A549 treated with ZK216348 at 1 μM for 4 hours (cell line): ENCODE results near the gene RTP2. TPM values are rescaled to one million over a fixed set of nuclear protein-coding genes. Genes with fewer than 3 reads are reported as not detected.

ENCODE experiments used
- total RNA-seq: library from RNA; stranded (reverse); fragments of 200-300 nt; extraction: Qiagen RNA extraction; gene quantifications from 5 replicates; pipeline ENCODE4 v1.2.3, GENCODE V29; 2022; ENCODE audit warnings: low read depth

Gene RTP2
- not detected in 5 replicates for total RNA-seq

GRCh38 chr3:187702507-187703033, at the start of gene RTP2:
Gene RTP2, minus strand, starts transcription at chr3:187702557. Its CDS starts 429 bp downstream, at chr3:187702128.

GRCh38 chr3:187745201-187746058, 43.1 kb upstream of the RTP2 start, which contains the start of gene BCL6:
Gene BCL6, minus strand, starts transcription at chr3:187745468. Its CDS starts 11,775 bp downstream, at chr3:187733693.

DNA sequence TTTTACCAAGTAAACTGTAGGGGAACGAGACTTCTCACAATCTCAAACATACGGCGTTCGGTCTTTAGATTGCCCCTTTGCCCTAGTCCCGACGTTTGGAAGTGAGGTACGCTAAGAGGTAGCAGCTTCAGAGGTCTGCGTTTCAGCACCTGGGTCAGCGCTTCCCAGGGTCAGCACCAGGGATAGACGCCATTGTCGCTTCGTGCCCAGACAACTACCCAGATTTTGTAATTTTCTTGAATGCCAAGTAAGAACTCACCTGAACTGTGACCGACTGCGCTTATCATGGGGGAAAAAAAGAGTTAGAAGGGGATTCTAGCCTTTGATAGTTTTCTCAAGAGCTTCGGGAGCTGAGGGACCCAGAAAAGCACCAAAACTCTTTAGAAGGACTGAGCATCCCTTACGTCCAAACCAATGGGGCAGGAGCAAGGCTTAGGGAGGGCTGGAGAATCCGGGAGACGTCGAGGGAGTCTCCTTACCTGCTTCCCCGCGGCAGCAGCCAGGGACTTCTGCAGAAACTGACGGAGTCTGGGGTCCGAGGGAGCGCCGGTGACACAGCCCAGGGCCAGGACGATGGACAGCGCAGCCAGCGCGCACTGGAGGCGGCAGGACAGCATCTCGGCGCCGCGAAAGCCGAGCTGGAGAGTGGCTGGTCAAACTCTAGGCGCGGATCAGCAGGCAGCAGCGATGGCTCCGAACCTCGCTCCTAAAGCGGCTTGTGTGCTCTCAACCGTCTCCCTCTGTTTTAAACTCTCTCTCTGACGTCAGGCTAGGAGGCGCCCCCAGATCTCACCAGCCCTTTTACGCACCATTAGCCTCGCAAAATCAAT, 32.5 kb downstream of the RTP2 start, which contains the start of gene SST:
TSS of gene SST (minus strand) at position 720 of the 830 bp plus-strand sequence. CDS start at position 617, 103 bp downstream.

Other genes with a start within 250 kb of the RTP2 start
- gene SST, start 32.2 kb downstream of the RTP2 start, total RNA-seq = not detected in 5 replicates
- gene BCL6, start 42.9 kb upstream of the RTP2 start, total RNA-seq = 6.4 to 12.6 TPM (median 9.7 TPM) in 5 replicates